ENCODE measurements around the gene DRC7.

The DRC7 gene

DNA sequence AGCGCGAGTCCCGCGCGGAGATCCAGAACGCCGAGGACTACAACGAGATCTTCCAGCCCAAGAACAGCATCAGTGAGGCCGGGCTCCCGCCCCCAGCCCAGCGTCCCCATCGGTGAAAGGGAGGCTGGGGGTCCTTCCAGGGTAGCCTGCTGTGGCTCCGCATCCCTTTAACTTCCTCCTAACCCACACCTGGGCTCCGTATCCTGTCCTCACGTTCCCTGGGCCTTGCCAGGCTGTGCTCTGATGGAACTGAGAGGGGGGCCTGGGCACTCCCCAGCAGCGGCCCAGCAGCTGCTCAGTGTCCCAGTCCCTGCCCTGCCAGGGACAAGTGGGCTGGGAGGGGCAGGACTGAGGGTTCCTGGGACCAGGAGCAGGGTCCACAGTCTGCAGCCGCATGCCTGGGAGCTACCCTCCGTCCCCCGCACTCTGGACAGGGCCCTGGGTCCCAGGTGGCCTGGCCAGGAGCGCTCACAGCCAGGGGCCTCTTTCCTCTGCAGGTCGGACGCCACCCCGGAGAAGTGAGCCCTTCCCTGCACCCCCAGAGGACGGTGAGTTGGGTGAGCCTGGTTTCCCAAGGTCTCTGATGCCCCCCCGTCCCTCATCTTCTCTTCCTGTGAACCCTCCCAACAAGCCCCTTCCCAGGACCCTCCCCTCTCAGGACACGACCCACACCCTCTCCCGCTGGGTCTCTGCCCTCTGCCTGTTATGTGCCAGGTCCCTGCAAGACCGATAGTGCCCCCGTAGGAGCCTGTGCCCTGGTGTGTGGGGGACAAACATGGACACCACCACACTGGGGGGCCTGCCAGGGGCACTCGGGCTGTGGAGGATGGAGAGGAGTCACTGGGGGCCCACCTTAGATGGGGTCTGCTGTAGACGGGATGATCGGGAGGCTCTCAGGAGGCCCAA lies 59.1 kb downstream of the DRC7 start:
- no peak for DNase-seq

DNA sequence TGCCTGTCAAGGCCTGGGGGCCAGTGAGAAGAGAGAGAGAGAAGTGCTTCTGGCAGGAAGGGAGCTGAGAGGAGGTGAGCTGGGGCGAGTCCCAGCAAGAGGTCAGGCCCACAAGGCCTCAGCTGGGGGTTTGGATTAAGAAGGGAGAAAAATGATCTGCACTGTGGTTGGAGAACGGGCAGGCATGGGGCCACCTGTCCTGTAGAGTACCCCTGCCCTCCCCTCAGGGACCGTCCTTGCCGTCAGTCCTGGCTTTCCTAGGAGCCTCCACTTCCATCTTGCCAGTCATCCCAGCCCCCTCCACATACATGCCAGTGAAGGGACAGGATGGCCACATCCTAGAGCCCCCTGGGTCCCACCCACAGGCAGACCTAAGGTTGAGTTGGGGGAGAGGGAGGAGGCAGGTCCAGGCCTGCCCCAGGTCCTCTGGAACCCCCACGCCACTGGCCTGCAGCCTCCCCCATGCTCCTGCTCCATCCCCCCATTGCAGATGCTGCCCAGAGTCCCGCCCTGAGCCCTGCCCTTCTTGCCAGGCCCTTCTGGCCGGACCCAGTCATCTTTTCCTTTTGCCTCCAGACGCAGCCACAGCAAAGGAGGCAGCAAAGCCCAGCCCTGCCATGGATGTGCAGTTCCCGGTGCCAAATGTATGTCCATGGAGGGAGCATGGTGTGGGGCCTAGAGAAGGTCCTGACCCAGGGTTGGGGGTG lies 59.9 kb downstream of the DRC7 start:
- DNase-seq: no peak

DNA sequence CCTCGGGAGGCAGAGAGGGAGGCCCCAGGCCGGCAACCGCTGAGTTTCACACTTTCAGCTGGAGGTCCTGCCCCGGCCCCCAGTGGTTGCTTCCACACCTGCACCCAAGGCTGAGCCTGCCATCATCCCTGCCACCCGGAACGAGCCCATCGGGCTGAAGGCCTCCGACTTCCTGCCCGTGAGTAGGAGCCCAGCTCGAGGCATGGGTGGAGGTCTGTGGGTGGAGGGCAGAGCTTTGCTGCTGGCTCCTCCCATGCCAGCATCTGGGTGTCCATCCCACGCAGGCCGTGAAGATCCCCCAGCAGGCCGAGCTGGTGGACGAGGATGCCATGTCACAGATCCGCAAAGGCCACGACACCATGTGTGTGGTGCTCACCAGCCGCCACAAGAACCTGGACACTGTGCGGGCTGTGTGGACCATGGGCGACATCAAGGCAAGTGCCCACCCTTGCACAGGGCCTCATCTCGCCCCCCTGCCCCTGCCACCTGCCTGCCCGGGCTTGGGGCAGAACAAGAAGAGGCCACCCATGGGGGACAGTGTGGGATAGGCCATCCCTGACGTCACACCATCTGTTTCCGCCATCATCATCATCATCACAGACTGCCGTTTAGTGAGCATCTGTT lies 60.6 kb downstream of the DRC7 start:
- DNase-seq: no peak

DNA sequence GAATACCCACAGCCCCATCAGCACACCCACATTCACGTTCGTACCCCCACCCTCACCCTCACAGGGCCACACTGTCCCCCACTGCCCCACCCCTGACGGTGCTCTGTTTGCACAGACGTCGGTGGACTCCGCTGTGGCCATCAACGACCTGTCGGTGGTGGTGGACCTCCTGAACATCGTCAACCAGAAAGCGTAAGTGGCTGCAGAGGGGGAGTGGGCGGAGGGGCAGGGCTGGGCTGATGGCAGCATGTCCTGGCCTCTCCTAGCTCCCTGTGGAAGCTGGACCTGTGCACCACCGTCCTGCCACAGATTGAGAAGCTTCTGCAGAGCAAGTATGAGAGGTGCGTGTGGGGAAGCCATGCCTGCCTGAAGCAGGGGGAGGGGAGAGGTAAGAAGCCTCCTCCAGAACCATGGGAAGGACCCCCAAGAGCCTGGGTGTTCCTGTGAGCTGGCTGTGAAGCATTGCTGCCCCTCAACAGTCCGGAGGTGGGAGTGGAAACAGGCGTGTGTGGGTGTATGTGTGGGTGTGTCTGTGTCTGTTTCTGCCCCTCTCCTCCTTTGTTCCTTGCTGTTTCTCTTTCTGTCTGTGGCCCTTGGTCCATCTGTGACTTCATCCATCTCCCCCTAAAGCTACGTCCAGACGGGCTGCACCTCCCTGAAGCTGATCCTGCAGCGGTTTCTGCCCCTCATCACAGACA lies 61.3 kb downstream of the DRC7 start:
- DNase-seq: no peak

DNA sequence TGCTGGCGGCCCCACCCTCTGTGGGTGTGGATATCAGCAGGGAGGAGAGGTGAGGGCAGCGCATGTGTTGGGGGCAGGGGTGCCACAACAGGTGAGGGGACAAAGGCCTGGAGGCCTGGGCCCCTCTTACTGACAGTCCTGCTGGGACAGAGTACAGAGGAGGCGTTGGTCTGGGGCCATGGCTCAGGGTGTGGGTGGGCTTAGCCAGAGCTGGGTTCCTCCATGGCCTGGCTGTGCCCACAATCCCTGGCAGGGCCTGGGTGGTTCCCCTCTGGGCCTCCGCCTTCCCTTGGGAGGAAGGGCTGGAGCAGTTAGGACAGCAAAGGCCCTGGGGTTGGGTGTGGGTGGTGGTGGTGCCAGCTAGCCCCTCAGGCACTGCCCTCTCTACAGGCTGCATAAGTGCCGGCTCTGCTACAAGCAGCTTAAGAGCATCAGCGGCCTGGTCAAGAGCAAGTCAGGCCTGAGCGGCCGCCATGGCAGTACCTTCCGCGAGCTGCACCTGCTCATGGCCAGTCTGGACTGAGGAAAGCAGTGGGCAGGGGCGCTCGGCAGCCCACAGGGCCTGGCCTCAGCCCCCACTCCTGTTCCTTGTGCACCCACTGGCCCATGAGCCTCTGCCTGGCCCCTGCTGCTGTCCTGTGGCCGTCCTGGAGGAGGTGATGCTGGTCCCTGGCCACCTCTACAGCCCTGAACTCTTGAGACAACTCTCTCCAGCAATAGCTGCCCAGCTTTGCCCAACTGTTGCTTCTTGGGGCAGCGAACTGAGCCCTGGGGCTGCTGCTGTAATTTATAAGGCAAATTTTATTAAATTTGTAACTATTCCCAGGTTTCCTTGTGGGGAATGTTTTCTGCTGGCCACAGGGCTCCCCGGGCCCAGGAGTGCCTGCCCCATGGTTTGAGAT lies 62.1 kb downstream of the DRC7 start:
- no peak for DNase-seq

DNA sequence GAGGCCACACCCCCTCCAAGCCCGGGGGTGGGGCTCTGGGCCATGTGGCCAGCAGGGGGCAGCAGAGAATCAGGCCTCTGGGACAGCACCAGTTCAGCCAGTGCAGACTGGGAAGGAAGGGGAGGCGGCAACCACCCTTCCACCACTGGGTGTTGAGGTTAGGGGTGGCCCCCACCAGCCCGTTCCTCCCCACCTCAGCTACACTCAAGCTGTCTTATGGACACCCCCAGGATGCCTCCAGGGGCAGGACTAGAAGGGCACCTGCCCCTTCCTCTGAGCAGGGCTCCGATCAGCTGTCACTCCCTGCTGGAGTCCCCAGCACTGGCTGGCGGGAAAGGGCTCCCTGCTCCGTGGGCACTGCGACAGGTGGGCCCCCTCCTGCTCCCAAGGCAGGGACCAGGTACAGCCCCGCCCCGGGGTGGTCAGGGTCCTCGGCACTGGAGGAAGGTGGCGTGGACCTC lies 62.8 kb downstream of the DRC7 start:
- peak; percentile 87 for DNase-seq

DNA sequence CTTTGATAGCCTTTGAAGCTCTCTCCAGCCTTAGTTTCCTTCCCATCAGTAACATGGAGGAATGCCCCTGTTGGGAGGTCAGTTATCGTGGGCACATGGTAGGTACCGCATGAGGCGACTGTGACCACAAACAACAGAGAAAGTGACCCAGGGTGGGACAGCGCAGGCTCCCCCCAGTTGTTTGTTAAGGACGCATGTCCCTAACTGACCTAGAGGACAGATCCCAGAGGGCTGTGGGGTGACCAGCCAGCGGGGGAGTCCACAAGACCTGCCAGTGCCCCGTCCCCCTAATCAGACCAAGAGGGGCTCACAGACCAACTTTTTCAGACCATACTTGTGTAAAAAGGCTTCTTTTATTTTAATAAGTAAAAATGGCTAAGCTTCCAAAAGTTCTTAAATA lies 63.3 kb downstream of the DRC7 start:
- no peak for DNase-seq

DNA sequence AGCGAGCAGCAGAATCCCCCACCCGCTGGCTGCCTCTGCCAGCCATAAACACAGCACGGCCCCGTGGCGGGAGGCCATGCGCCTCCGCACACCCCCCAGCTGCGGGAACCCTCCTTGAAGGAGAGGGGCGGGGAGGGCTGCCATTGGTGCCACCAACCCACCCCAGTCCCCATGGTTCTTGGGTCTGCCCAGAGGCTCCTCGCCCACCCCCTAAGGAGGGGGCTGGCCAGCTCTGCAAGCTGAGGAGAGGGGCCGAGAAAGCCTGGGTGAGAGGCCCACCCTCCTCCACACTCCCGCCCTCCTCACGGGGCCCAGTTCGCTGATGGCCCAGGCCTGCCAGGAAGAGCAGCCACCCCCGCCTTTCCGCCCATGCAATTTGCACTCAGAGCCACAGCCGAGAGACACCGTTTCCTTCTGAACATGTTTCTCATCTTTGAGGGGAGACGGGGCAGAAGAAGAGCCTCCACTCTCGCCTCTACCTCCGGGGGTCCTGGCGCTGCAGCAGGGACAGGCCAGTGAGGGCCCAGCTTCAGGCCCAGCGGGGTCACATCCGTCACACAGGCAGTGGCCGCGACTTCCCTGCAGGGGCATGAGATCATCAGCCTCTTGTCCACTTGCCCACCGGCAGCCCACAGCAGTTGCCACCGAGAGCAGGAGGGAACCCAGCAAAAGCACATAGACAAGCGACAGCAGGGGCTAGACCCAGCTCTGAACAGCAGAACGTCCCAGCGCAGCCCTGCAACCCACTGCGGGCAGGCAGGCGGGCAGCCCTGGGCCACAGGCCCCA lies 63.9 kb downstream of the DRC7 start:
- DNase-seq: no peak

DNA sequence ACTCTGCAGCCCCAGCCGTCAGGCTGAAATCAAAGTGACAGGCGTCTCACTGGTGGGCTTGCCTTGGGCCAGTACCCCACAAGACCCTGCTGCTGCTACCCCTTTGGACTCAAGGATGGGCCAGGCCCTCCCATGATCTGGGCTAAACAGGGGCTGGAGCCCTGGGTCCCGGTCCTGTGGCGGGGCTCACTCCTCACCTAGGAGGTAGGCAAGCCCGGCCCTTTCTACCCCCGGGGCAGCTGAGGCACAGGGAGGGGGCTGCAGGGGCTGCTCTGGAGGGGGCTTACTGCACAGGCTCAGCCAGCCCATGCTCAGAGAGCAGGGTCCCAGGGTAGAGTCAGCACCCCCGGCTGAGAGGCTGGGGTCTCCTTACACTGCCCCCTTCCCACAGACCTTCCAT lies 64.5 kb downstream of the DRC7 start:
- DNase-seq: no peak

DNA sequence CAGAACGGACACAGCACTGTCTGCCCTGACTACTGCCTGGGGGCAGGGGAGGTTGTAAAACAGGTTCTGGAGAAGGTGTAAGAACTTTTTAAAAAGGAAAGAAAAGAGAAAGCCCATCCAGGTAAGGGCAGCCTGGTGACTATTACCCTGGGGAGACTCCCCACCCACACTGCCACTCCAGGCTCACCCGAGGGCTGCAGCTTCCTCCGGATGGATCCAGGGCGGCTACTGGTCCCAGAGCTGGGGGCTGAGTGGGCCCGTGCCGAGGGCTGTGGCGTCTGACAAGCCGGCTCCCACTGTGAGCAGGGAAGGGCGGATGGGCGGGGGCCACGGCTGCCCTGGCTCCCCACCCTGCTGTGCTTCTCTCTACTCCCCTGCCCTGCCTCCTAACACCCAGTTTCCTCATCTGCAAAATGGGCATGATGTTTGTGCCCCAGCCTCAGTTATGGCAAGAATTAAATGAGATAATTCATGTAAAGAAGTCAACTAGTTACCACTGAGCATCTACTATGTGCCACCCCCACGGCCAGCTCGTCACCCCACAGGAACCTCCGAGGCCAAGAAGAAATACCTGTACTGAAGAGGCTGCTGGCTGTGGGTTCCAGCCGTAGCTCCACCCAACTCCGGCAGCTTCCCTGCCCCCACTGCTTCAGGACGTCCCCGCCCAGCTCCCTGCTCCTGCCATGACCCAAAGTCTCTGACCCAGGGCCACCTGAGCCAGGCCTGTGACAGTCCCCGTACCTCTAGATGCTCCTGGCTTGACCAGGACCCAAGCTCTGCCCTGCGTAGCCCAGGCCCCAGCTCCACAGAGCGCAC lies 65.1 kb downstream of the DRC7 start:
- DNase-seq: no peak

DNA sequence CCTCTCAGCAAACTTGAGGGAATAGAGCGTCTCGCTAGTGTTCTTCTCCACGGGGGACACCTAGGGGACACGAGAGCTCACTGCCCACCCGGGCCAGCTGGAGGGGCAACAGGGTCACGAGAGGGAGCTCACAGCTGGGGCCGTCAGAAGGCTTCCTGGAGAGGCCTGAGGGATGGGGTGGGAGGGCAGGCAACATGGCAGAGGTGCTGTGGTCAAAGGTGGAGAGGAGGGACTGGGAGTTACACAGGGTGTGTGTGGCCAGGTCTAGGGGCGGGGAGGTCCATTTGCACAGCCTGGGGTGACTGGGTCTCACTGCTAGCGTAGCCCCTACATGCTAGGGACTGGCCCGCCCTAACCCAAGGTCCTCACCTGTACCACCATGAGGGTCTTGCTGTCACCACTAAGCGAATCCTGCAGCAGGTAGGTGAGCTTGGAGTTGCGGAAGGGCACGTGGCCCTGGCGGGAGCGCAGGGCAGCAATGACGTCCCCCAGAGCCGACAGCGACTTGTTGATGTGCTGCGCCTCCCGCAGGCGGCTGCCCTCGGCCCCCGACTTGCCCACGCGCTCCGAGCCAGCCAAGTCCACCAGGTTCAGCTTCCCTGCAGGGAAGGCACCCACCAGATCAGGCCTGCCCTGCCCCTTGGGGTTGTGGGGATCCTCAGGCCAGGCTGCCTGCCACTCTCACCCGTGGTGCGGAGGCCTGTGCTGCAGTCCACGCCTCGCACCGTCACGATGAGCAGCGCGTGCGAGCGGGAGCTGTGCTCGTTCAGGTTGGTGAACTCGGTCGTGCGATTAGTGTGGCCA lies 66.0 kb downstream of the DRC7 start:
- DNase-seq: no peak

DNA sequence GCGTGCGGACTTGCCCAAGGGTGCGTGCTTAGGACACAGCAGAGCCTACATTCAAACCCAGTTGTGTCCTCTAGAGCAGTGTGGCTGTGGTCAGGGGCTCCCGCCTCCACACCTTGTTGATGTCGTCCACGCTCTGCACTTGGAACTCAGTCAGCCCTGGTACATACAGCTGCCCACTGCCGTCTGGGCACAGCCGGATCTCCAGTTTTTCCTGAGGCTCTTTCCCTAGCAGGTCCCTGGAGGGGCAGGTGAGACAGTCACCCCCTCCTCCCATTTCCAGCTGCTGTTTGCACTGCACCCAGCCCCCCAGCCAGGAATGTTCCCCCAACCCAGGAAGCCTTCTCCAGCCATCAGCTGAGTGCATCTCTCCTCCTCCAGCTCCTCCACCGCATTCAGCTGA lies 66.7 kb downstream of the DRC7 start:
- no peak for DNase-seq

DNA sequence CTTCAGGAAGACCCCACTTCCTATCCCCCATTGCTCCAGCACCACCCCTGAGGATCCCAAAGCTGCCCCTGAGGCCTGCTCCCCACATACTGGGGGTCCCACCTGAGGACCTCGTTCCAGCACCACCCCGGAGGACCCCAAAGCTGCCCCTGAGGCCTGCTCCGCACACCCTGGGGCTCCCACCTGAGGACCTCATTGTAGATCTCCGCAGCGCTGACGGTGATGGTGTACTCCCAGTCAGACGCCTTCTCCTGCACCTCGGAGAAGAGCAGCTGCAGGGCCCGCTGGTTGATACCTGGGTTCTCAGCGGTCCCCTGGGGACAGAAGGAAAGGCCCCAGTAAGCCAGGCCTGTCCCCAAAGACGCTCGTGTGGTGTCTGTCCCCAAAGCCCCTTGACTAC lies 67.4 kb downstream of the DRC7 start:
- no peak for DNase-seq

DNA sequence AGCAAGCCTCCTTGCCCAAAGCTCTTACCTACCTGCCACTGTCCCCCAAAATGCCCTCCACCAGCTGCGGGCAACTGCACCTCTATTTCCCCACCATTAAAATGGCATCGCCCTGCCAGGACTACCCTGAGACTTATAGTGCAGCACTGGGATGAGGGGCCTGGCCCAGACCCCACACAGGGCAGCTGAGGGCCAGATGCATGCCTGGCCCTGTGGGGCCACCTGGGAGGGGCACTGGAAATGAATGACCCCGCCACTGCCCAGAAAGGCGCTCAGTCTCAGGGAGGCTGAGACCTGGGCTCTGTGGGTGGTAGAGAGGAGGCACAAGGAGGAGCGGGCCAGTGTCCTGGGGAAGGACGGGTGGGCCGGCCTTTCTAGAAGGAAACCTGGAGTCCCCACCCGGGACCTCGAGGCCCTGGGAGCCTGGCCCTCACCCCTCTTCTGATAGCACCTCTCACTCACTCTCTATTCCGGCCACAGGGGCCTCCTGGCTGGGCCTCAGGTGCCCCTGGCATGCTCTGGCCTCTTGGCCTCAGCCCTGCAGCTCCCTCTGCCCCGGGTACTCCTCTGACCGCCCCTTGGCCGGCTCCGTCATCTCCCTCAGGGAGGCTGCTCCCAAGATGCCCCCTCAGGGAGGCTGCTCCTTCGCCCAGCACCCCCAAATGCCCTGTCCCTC lies 67.9 kb downstream of the DRC7 start:
- no peak for DNase-seq

DNA sequence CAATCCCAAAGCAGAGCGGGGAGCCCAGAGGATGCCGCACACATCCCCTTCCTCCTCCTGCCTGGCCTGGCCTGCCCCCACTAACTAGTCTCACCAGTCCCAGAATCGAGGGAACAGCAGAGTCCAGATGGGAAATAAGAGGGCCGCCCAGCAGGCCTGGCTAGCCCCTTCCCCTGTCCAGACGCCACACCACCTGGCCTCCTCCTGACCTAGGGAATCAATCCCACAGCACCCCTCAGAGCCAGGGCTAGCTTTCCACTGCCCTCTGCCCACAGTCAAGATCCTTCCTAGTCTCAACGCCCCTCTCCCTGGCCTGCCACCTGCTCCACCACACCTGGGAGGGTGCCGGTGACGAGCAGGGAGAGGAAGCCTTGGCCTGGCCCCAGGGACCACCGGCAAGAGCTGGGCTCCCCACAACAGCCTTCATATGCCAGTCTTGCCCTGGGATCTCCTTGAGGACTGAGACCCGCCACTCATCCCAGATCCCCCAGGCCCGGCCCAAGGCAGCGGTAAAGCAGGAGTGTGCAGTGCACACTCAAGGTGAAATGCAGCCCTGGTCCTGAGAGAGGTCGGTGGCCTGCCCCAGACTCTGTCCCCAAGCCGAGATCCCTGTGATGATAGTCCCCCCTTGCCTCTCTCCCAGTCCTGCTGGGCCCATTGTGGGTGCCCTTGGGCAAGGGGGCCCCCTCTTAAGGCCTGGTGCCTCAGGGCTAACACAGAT lies 68.8 kb downstream of the DRC7 start:
- DNase-seq: no peak

DNA sequence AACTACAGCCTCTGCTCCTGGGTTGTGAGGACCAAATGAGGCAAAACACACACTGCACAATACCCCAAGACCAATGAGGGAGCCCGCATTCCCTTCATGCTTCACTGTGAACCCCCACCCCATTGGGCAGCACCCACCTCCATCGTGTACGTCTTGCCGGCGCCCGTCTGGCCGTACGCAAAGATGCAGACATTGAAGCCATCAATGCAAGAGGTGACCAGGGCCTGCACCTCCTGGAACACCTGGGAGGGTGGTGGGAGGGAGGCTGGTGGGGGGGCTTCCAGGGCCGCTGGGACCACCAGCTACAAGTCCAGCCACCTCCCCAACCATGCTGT lies 69.4 kb downstream of the DRC7 start:
- no peak for DNase-seq

DNA sequence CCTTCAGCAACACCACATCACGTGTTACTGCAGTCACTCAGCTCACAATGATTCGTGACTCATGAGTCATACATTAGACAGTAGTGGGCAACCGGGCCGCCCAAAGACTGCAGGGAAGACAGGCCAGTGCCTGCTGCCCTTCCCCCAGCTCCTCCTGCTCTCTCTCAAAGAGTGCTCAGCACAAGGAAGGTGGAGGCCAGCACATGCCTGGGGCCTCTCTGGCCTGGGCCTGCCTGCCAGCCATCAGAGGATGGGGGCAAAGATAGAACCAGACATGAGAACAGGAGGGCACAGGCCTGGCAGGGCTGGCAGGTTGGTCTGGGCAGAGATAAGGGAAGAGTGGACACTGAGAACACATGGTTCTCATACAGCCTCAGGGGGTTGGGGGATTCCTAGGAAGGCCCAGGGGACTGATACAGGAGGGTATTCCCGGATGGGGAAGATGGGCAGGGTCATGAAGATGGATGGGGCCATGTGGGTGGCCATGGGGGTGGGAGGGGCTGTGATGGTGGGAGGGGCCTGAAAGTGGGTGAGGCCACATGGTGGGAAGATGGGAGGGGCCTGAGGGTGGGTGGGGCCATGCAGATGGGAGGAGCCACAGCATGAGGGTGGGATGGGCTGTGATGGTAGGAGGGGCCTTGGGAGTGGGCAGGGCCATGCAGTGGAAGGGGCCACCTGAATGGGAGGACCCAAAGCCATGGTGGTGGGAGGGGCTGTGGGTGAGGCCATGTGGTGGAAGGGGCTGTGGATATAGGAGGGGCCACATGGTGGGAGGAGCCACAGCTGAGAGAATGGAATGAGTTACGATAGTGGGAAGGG lies 69.9 kb downstream of the DRC7 start:
- DNase-seq: no peak
